Neural cell (in vitro differentiated cells): Measurements from ENCODE around the gene CAPN14. TPM values are rescaled to one million over a fixed set of nuclear protein-coding genes. Genes with fewer than 3 reads are reported as not detected.

Experiments
- H2AFZ ChIP-seq: fragments of 200-600, 300-800 bp; sonication (generic), shearing (Covaris generic); 2 replicates; pipeline ENCODE4 v1.6.0; 2014; ENCODE audit warnings: low read depth, mild to moderate bottlenecking, antibody characterized with exemption, low read length, moderate library complexity
- H3F3A ChIP-seq: fragments of 200-600 bp; shearing (Covaris generic); 2 replicates; pipeline ENCODE4 v1.6.1; 2016; ENCODE audit warnings: mild to moderate bottlenecking, moderate library complexity, mixed read lengths, antibody characterized with exemption, low read length; ENCODE audit not compliant: insufficient read depth, poor library complexity, severe bottlenecking
- H3K27ac ChIP-seq: fragments of 200-600, 300-800 bp; sonication (generic), shearing (Covaris generic); 2 replicates; pipeline ENCODE4 v1.5.1; 2014; ENCODE audit warnings: mild to moderate bottlenecking, low read length, moderate library complexity
- H3K27me3 ChIP-seq: fragments of 300-800, 200-600 bp; sonication (generic), shearing (Covaris generic); 2 replicates; pipeline ENCODE4 v1.6.0; 2014; ENCODE audit warnings: mild to moderate bottlenecking, low read depth, low read length, moderate library complexity; ENCODE audit not compliant: insufficient read depth
- H3K36me3 ChIP-seq: fragments of 300-800, 200-600 bp; sonication (generic), shearing (Covaris generic); 2 replicates; pipeline ENCODE4 v1.5.1; 2014; ENCODE audit warnings: mild to moderate bottlenecking, antibody characterized with exemption, low read length, moderate library complexity; ENCODE audit not compliant: insufficient read depth
- H3K4me2 ChIP-seq: fragments of 300-800, 200-600 bp; sonication (generic), shearing (Covaris generic); 2 replicates; pipeline ENCODE4 v1.6.0; 2014; ENCODE audit warnings: mild to moderate bottlenecking, low read length
- H3K4me3 ChIP-seq: fragments of 300-800, 200-600 bp; sonication (generic), shearing (Covaris generic); 2 replicates; pipeline ENCODE4 v1.5.1; 2014; ENCODE audit warnings: mild to moderate bottlenecking, low read length, moderate library complexity
- H3K79me2 ChIP-seq: fragments of 200-600 bp; shearing (Covaris generic); replicated peaks from 2 replicates; pipeline ENCODE4 v1.6.0; 2014; ENCODE audit warnings: mild to moderate bottlenecking, low read length, moderate library complexity; ENCODE audit not compliant: insufficient read depth
- H3K9ac ChIP-seq: fragments of 300-800, 200-600 bp; sonication (generic), shearing (Covaris generic); 2 replicates; pipeline ENCODE4 v1.6.1; 2016; ENCODE audit warnings: mild to moderate bottlenecking, low read length, mixed read lengths
- H3K9me2 ChIP-seq: fragments of 200-600 bp; shearing (Covaris generic); 2 replicates; pipeline ENCODE4 v1.6.1; 2016; ENCODE audit warnings: mild to moderate bottlenecking, low read length, mixed read lengths; ENCODE audit not compliant: insufficient read depth
- H3K9me3 ChIP-seq: fragments of 200-600, 300-800 bp; sonication (generic), shearing (Covaris generic); 2 replicates; pipeline ENCODE4 v1.6.1; 2016; ENCODE audit warnings: mild to moderate bottlenecking, mixed run types, low read length, moderate library complexity, mixed read lengths
- H4K20me1 ChIP-seq: fragments of 200-600 bp; shearing (Covaris generic); 2 replicates; pipeline ENCODE4 v1.6.1; 2016; ENCODE audit warnings: mild to moderate bottlenecking, mixed run types; ENCODE audit not compliant: insufficient read depth
- CTCF ChIP-seq: fragments of 450-650 bp; IDR thresholded peaks from 2 replicates; pipeline ENCODE4 v1.5.1; 2014; ENCODE audit warnings: antibody characterized with exemption, mild to moderate bottlenecking, moderate library complexity; ENCODE audit not compliant: poor library complexity, severe bottlenecking
- EP300 ChIP-seq: fragments of 450-650 bp; conservative IDR thresholded peaks from 2 replicates; pipeline ENCODE4 v1.6.1; 2014; ENCODE audit warnings: antibody characterized with exemption, mild to moderate bottlenecking, moderate library complexity; ENCODE audit not compliant: poor library complexity, severe bottlenecking
- EZH2 ChIP-seq: fragments of 200-600, 300-800 bp; shearing (Covaris generic), sonication (generic); IDR thresholded peaks from 2 replicates; pipeline ENCODE4 v1.6.1; 2014; ENCODE audit warnings: antibody characterized with exemption, low read length, borderline replicate concordance, mild to moderate bottlenecking; ENCODE audit not compliant: insufficient read depth, poor library complexity, severe bottlenecking
- MXI1 ChIP-seq: fragments of 450-650 bp; conservative IDR thresholded peaks from 2 replicates; pipeline ENCODE4 v1.6.1; 2014; ENCODE audit warnings: antibody characterized with exemption, mild to moderate bottlenecking; ENCODE audit not compliant: poor library complexity, severe bottlenecking
- POLR2AphosphoS5 ChIP-seq: IDR thresholded peaks from 2 replicates; pipeline ENCODE4 v1.6.1; 2012
- RAD21 ChIP-seq: fragments of 450-650 bp; conservative IDR thresholded peaks from 2 replicates; pipeline ENCODE4 v1.6.1; 2014; ENCODE audit warnings: antibody characterized with exemption, mild to moderate bottlenecking, moderate library complexity
- REST ChIP-seq: IDR thresholded peaks from 2 replicates; pipeline ENCODE4 v1.6.1; 2012; ENCODE audit warnings: borderline replicate concordance
- SMC3 ChIP-seq: fragments of 450-650 bp; conservative IDR thresholded peaks from 2 replicates; pipeline ENCODE4 v1.6.1; 2014; ENCODE audit warnings: antibody characterized with exemption, mild to moderate bottlenecking, moderate library complexity; ENCODE audit not compliant: poor library complexity
- TAF1 ChIP-seq: IDR thresholded peaks from 2 replicates; pipeline ENCODE4 v1.6.1; 2012; ENCODE audit warnings: low read depth
- polyA plus RNA-seq: library from polyadenylated mRNA; depleted of rRNA; stranded (reverse); fragments of >200 nt; gene quantifications from 2 replicates; pipeline ENCODE4 v1.2.3, GENCODE V29; 2014

CAPN14 gene
- polyA plus RNA-seq, 1 donor from 2014 or later, result 2.1 TPM

- H3K9ac ChIP-seq, result no peak overlapping the region
- no peaks in the 10 kb centered on the region for H3F3A ChIP-seq
Measured at GRCh38 chr2:31136000-31136399, 81.3 kb downstream of the CAPN14 start.

GRCh38 chr2:31134480-31134879, 82.8 kb downstream of the CAPN14 start:
- peaks cover 47% of the 10 kb centered on the region for H3K27me3 ChIP-seq
- no peaks in the 10 kb centered on the region for H3K36me3 ChIP-seq
- H3F3A ChIP-seq, result no peaks in the 10 kb centered on the region
- H3K79me2 ChIP-seq, result no peaks in the 10 kb centered on the region
- H3K27ac ChIP-seq, result no peak overlapping the region
- no peak overlapping the region for H3K4me3 ChIP-seq
- no peak overlapping the region for H2AFZ ChIP-seq
- H4K20me1 ChIP-seq, result no peaks in the 10 kb centered on the region
- no peak overlapping the region for H3K9ac ChIP-seq
- H3K4me2 ChIP-seq, result no peak overlapping the region
- H3K9me3 ChIP-seq, result no peaks in the 10 kb centered on the region
- no peaks in the 10 kb centered on the region for H3K9me2 ChIP-seq
- no peak for TF ChIP-seq EZH2
- no peak for TF ChIP-seq TAF1
- TF ChIP-seq MXI1, result no peak
- TF ChIP-seq RAD21, result no peak
- TF ChIP-seq EP300, result no peak
- TF ChIP-seq CTCF, result no peak

More at GRCh38 chr2:31136000-31136399, 81.3 kb downstream of the CAPN14 start:
- H4K20me1 ChIP-seq, result no peaks in the 10 kb centered on the region
- peak overlapping the region; percentile 75 for H3K4me3 ChIP-seq
- no peak overlapping the region for H2AFZ ChIP-seq
- no peak overlapping the region for H3K4me2 ChIP-seq
- no peaks in the 10 kb centered on the region for H3K79me2 ChIP-seq
- no peak overlapping the region for H3K27ac ChIP-seq
- H3K36me3 ChIP-seq, result no peaks in the 10 kb centered on the region
- H3K9me3 ChIP-seq, result no peaks in the 10 kb centered on the region
- H3K9me2 ChIP-seq, result no peaks in the 10 kb centered on the region
- peaks cover 47% of the 10 kb centered on the region for H3K27me3 ChIP-seq
- TF ChIP-seq CTCF, result no peak
- TF ChIP-seq POLR2AphosphoS5, result no peak
- no peak for TF ChIP-seq EZH2
- TF ChIP-seq TAF1, result no peak
- no peak for TF ChIP-seq EP300
- TF ChIP-seq MXI1, result no peak
- TF ChIP-seq RAD21, result no peak
- TF ChIP-seq SMC3, result no peak
- TF ChIP-seq REST, result no peak
